CD8-positive, alpha-beta memory T cell (primary cell): ENCODE measurements around the gene MNX1. TPM values are rescaled to one million over a fixed set of nuclear protein-coding genes. Genes with fewer than 3 reads are reported as not detected.

Source experiments
- CTCF ChIA-PET: fragments of 350-600 bp; sonication (Branson Sonifier 250); formaldehyde crosslinking; loops from one replicate; lab custom pipeline; 2021; ENCODE audit warnings: antibody characterized with exemption; lab: Charles Lee
- POLR2A ChIA-PET: fragments of 350-600 bp; sonication (Branson Sonifier 250); formaldehyde crosslinking; loops from one replicate; lab custom pipeline; 2021; ENCODE audit warnings: antibody characterized with exemption; lab: Charles Lee
- DNase-seq, 5 donors: peaks; one replicate each; pipeline versions ENCODE4 v3.0.0 to v3.0.0-alpha.2; 2020 to 2022; ENCODE audit warnings: mixed read lengths in 1 of 5
- H3K27ac ChIP-seq: one replicate; pipeline ENCODE4 v1.7.0; 2013; ENCODE audit warnings: low read depth, mild to moderate bottlenecking, low read length, moderate library complexity
- H3K27me3 ChIP-seq: 2 replicates; pipeline ENCODE4 v1.7.0; 2013; ENCODE audit warnings: low read length, mild to moderate bottlenecking; ENCODE audit not compliant: insufficient read depth, poor library complexity, severe bottlenecking
- H3K36me3 ChIP-seq: 2 replicates; pipeline ENCODE4 v1.7.0; 2013; ENCODE audit warnings: mild to moderate bottlenecking, low read length, moderate library complexity; ENCODE audit not compliant: insufficient read depth
- H3K4me1 ChIP-seq: 2 replicates; pipeline ENCODE4 v1.7.0; 2013; ENCODE audit warnings: mild to moderate bottlenecking, low read length, moderate library complexity; ENCODE audit not compliant: insufficient read depth
- H3K4me3 ChIP-seq: 2 replicates; pipeline ENCODE4 v1.7.0; 2013; ENCODE audit warnings: mild to moderate bottlenecking, low read length
- H3K9me3 ChIP-seq: 2 replicates; pipeline ENCODE4 v1.7.0; 2013; ENCODE audit warnings: mild to moderate bottlenecking, low read length
- H3K27ac Mint-ChIP-seq, 8 donors: one replicate each; pipeline ENCODE4 v1.8.0; 2020 to 2021; ENCODE audit warnings: mixed read lengths in 8 of 8, mild to moderate bottlenecking in 6 of 8, inconsistent platforms in 3 of 8, moderate library complexity in 3 of 8
- H3K27me3 Mint-ChIP-seq, 2 donors: one replicate each; pipeline ENCODE4 v1.8.0; 2020 to 2021; ENCODE audit warnings: mixed read lengths in 2 of 2, mild to moderate bottlenecking in 1 of 2, moderate library complexity in 1 of 2
- H3K36me3 Mint-ChIP-seq, 3 donors: one replicate each; pipeline ENCODE4 v1.8.0; 2020 to 2021; ENCODE audit warnings: mixed read lengths in 3 of 3, inconsistent platforms in 1 of 3, mild to moderate bottlenecking in 1 of 3
- H3K4me1 Mint-ChIP-seq, 3 donors: one replicate each; pipeline ENCODE4 v1.8.0; 2020 to 2021; ENCODE audit warnings: mixed read lengths in 3 of 3, inconsistent platforms in 1 of 3, mild to moderate bottlenecking in 1 of 3
- H3K4me3 Mint-ChIP-seq, 7 donors: one replicate each; pipeline ENCODE4 v1.8.0; 2020 to 2021; ENCODE audit warnings: mixed read lengths in 7 of 7, mild to moderate bottlenecking in 6 of 7, moderate library complexity in 4 of 7, inconsistent platforms in 2 of 7
- H3K9me3 Mint-ChIP-seq, 5 donors: one replicate each; pipeline ENCODE4 v1.8.0; 2020 to 2022; ENCODE audit warnings: mixed read lengths in 5 of 5, mild to moderate bottlenecking in 3 of 5, moderate library complexity in 2 of 5, inconsistent platforms in 1 of 5
- polyA plus RNA-seq: library from polyadenylated mRNA; unstranded; fragments of 300-500 nt; fragmentation: Illumina TruSeq; gene quantifications from one replicate; pipeline ENCODE4 v1.2.3, GENCODE V29; 2021
- total RNA-seq, 2 experiments: library from RNA; stranded (reverse); gene quantifications; one replicate each; pipeline ENCODE4 v1.2.3, GENCODE V29; 2021

The MNX1 gene
- total and polyA plus RNA-seq, 3 experiments from 2014 or later, result not detected

DNA sequence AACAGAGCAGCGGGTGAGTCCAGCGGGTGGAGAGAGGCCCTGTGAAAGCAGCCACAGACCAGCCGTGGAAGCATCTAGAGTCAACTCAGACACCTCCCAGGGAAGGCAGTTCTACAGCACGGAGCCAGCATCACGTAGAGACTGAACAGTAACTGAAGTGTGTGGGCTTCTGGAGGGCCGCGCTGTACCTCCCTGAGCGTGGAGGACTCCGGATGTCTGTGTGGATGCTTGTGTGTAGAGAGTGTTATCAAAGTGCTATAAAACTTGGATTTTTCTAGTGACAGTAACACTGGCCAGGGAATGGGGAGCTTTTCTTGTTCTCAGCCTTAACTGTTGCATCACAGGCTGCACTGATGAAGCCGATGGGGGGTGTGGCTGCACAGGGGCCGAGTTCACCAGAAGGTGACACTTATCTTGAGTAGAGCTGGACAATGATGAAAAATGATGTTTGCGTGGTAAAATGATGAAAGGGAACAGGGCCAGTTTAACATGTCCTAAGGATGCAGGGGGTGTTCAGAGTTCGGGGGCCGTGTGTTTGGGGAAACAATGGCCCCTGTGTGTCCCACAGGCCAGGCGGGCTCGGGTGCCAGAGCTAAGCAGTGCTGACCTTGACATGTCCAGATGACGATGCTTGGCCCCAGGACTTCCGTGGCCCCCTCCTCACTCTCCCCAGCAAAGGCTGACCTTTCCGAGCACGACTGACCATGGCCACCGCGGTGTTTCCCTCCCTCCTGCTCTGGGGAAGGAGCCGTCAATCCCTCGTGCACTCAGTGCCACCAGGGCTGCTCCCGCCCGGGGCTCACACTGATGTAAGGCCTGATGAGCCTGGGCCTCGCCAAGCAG lies 21.9 kb downstream of the MNX1 start:
- peaks cover 7 to 23% of the 10 kb centered on the region in 2 donors for H3K27me3 Mint-ChIP-seq
- no peaks in the 10 kb centered on the region for H3K36me3 Mint-ChIP-seq
- Histone ChIP-seq H3K4me3 (no peak overlapping the region), H3K27ac (no peak overlapping the region), H3K4me1 (no peaks in the 10 kb centered on the region), H3K27me3 (no peaks in the 10 kb centered on the region), H3K9me3 (no peaks in the 10 kb centered on the region), H3K36me3 (no peaks in the 10 kb centered on the region)
- H3K9me3 Mint-ChIP-seq, result no peaks in the 10 kb centered on the region
- no peak overlapping the region for H3K4me3 Mint-ChIP-seq
- no peak for DNase-seq
- no peaks in the 10 kb centered on the region for H3K4me1 Mint-ChIP-seq
- no peak overlapping the region for H3K27ac Mint-ChIP-seq
- POLR2A ChIA-PET, result no interaction called here
- CTCF ChIA-PET, result no interaction called here

DNA sequence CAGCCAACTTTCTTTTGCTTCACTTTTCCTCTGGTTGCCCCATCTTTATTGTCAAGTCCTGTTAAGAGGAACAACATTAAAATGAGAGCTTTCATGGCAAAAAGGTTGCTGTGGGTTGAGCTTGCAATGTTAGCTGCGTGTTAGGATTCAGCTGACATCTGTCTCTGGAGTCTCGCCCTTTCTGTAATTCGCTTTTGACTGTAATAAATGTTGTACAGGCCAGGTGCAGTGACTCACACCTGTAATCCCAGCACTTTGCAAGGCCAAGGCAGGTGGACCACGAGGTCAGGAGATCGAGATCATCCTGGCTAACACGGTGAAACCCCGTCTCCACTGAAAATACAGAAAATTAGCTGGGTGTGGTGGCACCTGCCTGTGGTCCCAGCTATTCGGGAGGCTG lies 24.1 kb downstream of the MNX1 start:
- Mint-ChIP-seq H3K36me3 (peaks cover 0 to 4% (median 4%) of the 10 kb centered on the region in 3 donors), H3K9me3 (no peaks in the 10 kb centered on the region), H3K4me1 (no peaks in the 10 kb centered on the region), H3K27me3 (peaks cover 0 to 13% of the 10 kb centered on the region in 2 donors), H3K27ac (no peak overlapping the region), H3K4me3 (no peak overlapping the region)
- ChIA-PET CTCF (no interaction called here), POLR2A (no interaction called here)
- Histone ChIP-seq H3K27me3 (no peaks in the 10 kb centered on the region), H3K4me3 (no peak overlapping the region), H3K9me3 (no peaks in the 10 kb centered on the region), H3K4me1 (no peaks in the 10 kb centered on the region), H3K36me3 (no peaks in the 10 kb centered on the region), H3K27ac (no peak overlapping the region)
- no peak for DNase-seq

DNA sequence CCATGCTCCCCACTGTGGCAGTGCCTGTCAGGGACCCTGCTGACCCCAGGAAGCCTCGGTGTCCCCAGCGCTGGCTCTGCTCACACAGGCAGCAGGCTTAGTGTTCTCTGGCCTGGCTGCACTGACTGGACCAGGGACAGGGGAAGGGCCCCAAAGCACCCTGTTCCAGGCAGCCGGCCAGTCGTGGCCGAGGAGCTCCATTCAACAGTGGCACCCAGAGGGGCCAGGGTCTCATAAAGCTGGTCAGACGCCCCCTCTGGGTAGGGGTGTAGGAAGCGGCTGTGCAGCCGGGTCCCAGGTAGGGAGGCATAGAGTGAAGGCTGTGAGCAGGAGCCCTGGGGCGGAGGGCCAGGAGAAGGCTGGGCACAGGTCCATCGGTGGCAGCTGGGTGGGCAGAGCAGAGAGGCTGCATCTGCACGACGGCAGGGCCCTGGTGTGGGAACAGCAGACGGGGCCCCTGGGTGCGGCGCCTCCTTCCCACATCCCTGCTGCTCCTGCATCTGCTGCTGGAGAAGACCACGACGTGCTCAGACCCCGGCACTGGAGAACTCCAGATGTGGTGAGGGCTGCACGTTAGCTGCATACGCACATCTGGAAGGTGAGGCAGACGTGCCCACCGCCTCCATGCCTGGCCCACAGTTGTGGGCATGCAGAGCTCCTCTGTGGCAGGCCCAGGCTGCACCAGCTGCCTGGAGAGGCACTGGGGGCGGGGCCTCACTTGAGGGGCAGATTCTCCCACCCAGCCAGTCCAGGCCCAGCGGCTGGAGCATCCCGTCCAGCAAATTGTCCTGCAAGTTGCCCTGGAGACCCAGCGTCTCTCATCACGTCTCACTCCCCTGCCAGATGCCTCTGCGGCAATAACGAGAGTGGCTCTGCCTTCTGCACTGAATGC lies 25.1 kb downstream of the MNX1 start:
- H3K4me3 Mint-ChIP-seq, result no peak overlapping the region

DNA sequence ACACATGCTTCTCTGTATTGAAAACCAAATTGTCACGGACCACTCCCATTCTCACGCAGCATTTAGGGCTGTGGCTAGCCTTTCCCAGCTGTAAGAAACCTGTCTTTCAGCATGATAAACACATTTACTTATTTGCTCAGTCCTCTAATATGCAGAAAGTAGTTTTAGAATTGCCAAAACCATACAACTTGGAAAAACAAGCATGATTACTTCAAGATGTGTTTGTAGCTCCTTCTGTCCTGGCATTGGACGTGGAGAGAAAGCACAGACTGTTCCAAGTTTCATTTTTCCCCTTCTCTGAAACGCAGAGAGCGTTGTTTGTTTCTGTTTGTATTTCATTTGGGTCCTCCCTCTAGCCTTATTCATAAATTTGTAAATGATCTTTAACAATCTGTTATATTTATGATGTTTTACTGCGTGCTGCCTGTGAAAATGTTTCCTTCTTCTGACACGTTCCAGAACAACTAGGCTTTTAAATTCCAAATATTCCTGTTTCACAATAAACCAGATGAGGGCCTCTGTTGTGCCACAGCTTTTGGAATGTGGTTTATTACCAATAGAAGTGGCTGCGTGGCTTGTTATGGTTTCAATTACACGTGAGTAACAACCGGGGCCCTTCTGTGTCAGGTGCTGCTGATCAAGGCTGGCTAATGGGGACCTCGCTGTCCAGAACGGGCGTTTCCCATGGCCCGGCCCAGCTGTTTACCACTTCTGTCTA lies 26.1 kb downstream of the MNX1 start:
- POLR2A ChIA-PET, result no interaction called here
- Histone ChIP-seq H3K36me3 (no peaks in the 10 kb centered on the region), H3K4me3 (no peak overlapping the region), H3K27ac (no peak overlapping the region), H3K9me3 (no peaks in the 10 kb centered on the region), H3K4me1 (no peaks in the 10 kb centered on the region), H3K27me3 (no peaks in the 10 kb centered on the region)
- Mint-ChIP-seq H3K9me3 (peaks cover 5 to 6% (median 5%) of the 10 kb centered on the region in 5 donors), H3K4me1 (no peaks in the 10 kb centered on the region), H3K4me3 (no peak overlapping the region), H3K36me3 (peaks cover 3 to 10% (median 4%) of the 10 kb centered on the region in 3 donors), H3K27me3 (peaks cover 0 to 2% of the 10 kb centered on the region in 2 donors), H3K27ac (no peak overlapping the region)
- DNase-seq, result no peak
- CTCF ChIA-PET, result no interaction called here

More for the DNA sequence above, 25.1 kb downstream of the MNX1 start:
- no peaks in the 10 kb centered on the region for H3K9me3 ChIP-seq
- no peak overlapping the region for H3K27ac Mint-ChIP-seq
- ChIA-PET CTCF (no interaction called here), POLR2A (no interaction called here)
- no peaks in the 10 kb centered on the region for H3K27me3 ChIP-seq
- H3K27me3 Mint-ChIP-seq, result peaks cover 0 to 8% of the 10 kb centered on the region in 2 donors
- no peaks in the 10 kb centered on the region for H3K36me3 ChIP-seq
- no peak overlapping the region for H3K27ac ChIP-seq
- H3K9me3 Mint-ChIP-seq, result no peaks in the 10 kb centered on the region
- peaks cover 0 to 4% (median 4%) of the 10 kb centered on the region in 3 donors for H3K36me3 Mint-ChIP-seq
- no peak overlapping the region for H3K4me3 ChIP-seq
- no peaks in the 10 kb centered on the region for H3K4me1 ChIP-seq
- H3K4me1 Mint-ChIP-seq, result no peaks in the 10 kb centered on the region
- no peak for DNase-seq

DNA sequence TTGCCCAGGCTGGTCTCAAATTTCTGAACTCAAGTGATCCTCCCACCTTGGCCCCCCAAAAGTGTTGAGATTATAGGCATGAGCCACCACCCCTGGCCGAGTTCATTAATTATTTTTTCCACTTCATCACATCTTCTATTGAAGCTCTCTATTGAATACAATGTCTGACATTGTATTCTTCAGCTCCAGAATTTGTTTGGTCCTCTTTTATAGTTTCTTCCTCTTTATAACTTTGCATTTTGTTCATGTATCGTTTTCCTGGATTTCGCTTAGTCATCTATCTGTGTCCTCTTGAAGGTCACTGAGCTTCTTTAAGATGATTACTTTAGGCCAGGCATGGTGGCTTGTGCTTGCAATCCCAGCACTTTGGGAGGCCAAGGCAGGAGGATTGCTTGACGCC lies 30.8 kb downstream of the MNX1 start:
- POLR2A ChIA-PET, result no interaction called here
- Histone ChIP-seq H3K4me1 (no peaks in the 10 kb centered on the region), H3K9me3 (no peaks in the 10 kb centered on the region), H3K27ac (no peak overlapping the region), H3K36me3 (no peaks in the 10 kb centered on the region), H3K4me3 (no peak overlapping the region), H3K27me3 (no peaks in the 10 kb centered on the region)
- no peaks in the 10 kb centered on the region for H3K4me1 Mint-ChIP-seq
- peaks cover 7 to 12% (median 9%) of the 10 kb centered on the region in 5 donors for H3K9me3 Mint-ChIP-seq
- H3K36me3 Mint-ChIP-seq, result peaks cover 4 to 15% (median 6%) of the 10 kb centered on the region in 3 donors
- no peak for DNase-seq
- no peak overlapping the region for H3K27ac Mint-ChIP-seq
- no peaks in the 10 kb centered on the region for H3K27me3 Mint-ChIP-seq
- CTCF ChIA-PET, result interaction anchor here (1.0 kb wide), 1 partner anchor 11 kb away, joined by 4 read pairs; no protein-coding TSS in a partner anchor
- H3K4me3 Mint-ChIP-seq, result no peak overlapping the region

DNA sequence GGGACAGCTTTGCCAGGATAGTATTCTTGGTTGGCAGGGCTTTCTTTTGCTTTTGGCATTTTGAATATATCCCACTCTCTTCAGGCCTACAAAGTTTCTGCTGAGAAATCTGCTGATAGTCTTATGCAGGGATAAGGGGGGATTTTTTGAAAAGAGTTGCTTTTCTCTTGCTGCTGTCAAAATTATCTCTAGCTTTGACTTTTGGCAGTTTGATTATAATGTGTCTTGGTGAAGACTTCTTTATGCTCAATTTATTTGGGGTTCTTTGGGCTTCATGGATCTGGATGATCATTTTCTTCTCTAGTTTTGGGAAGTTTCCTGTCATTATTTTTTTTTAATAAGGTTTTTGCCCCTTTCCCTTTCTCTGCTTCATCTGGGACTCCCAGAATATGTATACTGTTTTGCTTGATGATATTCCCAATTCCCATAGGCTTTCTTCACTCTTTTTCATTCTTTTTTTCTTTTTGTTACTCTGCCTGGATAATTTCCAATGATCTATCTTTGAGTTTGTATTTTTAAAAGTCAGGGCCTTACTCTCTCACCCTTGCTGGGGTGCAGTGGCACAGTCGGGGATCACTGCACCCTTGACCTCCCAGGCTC lies 31.4 kb downstream of the MNX1 start:
- Mint-ChIP-seq H3K27me3 (no peaks in the 10 kb centered on the region), H3K27ac (no peak overlapping the region), H3K9me3 (peaks cover 7 to 12% (median 9%) of the 10 kb centered on the region in 5 donors), H3K36me3 (peaks cover 4 to 15% (median 6%) of the 10 kb centered on the region in 3 donors), H3K4me1 (no peaks in the 10 kb centered on the region), H3K4me3 (no peak overlapping the region)
- no peaks in the 10 kb centered on the region for H3K27me3 ChIP-seq
- no peak for DNase-seq
- ChIA-PET CTCF (interaction anchor here (1.0 kb wide), 1 partner anchor 10 kb away, joined by 4 read pairs; no protein-coding TSS in a partner anchor), POLR2A (no interaction called here)
- no peaks in the 10 kb centered on the region for H3K4me1 ChIP-seq
- no peaks in the 10 kb centered on the region for H3K9me3 ChIP-seq
- no peaks in the 10 kb centered on the region for H3K36me3 ChIP-seq
- H3K27ac ChIP-seq, result no peak overlapping the region
- H3K4me3 ChIP-seq, result no peak overlapping the region

DNA sequence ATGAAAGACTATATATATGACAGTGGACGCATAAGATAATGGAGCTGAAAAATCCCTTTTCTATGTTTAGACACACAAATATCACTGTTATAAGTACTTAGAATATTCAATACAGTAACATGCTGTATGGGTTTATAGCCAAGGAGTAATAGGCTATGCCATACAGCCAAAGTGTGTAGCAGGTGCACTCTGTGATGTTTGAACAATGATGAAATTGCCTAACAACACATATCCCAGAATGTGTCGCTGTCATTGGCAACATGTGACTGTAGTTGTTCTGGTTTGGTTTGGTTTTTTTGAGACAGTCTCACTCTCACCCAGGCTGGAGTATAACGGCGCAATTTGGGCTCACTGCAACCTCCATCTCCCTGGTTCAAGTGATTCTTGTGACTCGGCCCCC lies 34.8 kb downstream of the MNX1 start:
- Mint-ChIP-seq H3K27ac (no peak overlapping the region), H3K4me3 (no peak overlapping the region), H3K4me1 (no peaks in the 10 kb centered on the region), H3K9me3 (peaks cover 7 to 12% (median 9%) of the 10 kb centered on the region in 5 donors), H3K27me3 (no peaks in the 10 kb centered on the region), H3K36me3 (peaks cover 2 to 19% (median 11%) of the 10 kb centered on the region in 3 donors)
- Histone ChIP-seq H3K27me3 (no peaks in the 10 kb centered on the region), H3K36me3 (peaks cover 6% of the 10 kb centered on the region), H3K4me3 (no peak overlapping the region), H3K9me3 (no peaks in the 10 kb centered on the region), H3K27ac (no peak overlapping the region), H3K4me1 (no peaks in the 10 kb centered on the region)
- ChIA-PET POLR2A (no interaction called here), CTCF (no interaction called here)
- no peak for DNase-seq
